Measurements from ENCODE around the gene EVI5L.

The EVI5L gene

DNA sequence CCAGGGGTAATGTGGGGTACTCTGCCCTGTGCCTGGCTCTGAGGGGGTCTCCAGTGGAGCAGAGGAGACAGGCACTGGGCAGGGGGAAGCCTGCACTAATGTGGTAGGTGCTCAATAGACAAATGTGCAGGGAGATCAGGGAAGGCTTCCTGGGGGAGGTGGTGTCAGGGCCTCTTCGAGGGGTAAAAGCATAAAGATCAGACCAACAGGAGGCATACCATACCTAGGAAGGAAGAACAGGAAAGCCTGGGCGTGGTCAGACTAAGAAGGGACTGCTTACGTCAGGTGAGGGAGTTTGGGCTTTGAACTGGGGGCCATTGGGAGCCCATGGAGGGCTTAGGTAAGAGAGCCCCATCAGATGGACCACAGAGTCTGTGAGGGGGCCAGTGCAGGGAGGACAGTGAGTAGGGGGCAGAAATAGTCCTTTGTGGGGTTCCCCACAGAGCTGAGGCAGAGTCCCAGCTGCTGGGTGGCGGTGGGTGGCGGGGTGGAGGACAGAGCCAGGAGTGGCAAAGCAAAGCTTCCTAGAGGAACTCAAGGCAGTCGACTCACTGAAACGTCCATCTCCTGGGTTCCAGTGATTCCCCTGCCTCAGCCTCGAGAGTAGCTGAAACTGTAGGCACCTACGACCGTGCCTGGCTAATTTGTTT lies 35.4 kb downstream of the EVI5L start:
- no peak overlapping the region for H3K4me3 ChIP-seq (ENCODE audit: low read depth, low read length)
- no peaks in the 10 kb centered on the region for H3K27me3 ChIP-seq (ENCODE audit: insufficient read depth, low read depth, severe bottlenecking)
- peaks cover 48% of the 10 kb centered on the region for H3K36me3 ChIP-seq
- no peaks in the 10 kb centered on the region for H3K9me3 ChIP-seq (ENCODE audit: severe bottlenecking)
- H3K27ac ChIP-seq, result no peak overlapping the region
- no peak for DNase-seq
- TF ChIP-seq CTCF (IDR thresholded peaks at IDR 0.05; ENCODE audit: low read depth, low read length), result no peak

DNA sequence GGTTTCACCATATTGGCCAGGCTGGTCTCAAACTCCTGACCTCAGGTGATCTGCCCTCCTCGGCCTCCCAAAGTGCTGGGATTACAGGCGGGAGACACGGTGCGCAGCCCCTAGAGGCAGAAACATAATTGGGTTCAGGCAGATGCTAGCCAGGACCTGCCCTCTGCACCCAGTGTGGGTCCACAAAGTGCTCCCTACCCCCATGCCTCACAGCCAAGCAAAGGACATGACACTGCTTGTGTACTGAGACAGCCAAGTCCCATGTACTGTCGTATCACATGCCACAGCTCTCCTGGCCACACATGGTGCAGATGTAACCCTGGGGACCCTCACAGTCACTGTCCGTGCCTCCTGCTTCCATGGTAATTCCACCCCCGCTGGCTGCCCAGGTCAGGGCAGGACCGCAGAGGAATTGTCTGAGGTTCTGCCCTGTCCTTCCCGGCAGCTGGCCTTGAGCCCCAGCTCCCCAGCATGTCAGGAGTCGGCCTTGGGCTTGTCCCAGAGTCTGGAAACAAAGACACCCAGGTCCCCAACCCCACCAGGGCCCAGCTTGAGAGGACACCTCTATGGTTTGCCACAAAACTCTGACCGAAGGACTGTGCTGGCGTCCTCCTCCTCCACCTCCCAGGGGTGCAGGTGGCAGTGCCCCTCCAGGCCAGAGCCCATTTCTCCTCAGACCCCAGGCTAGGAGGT lies 36.5 kb downstream of the EVI5L start:
- DNase-seq, result no peak
- peak; percentile 10; the same call in 1 of the 2 replicates for TF ChIP-seq CTCF (IDR thresholded peaks at IDR 0.05; ENCODE audit: low read depth, low read length)
- no peaks in the 10 kb centered on the region for H3K9me3 ChIP-seq (ENCODE audit: severe bottlenecking)
- H3K36me3 ChIP-seq, result peaks cover 54% of the 10 kb centered on the region
- H3K27me3 ChIP-seq (ENCODE audit: insufficient read depth, low read depth, severe bottlenecking), result no peaks in the 10 kb centered on the region
- peak overlapping the region; percentile 59 for H3K27ac ChIP-seq
- no peak overlapping the region for H3K4me3 ChIP-seq (ENCODE audit: low read depth, low read length)

- no peak for TF ChIP-seq CTCF (IDR thresholded peaks at IDR 0.05; ENCODE audit: low read depth, low read length)
- H3K9me3 ChIP-seq (ENCODE audit: severe bottlenecking), result no peaks in the 10 kb centered on the region
- H3K27me3 ChIP-seq (ENCODE audit: insufficient read depth, low read depth, severe bottlenecking), result no peaks in the 10 kb centered on the region
- peaks cover 55% of the 10 kb centered on the region for H3K36me3 ChIP-seq
- H3K27ac ChIP-seq, result peak overlapping the region; percentile 59
- H3K4me3 ChIP-seq (ENCODE audit: low read depth, low read length), result no peak overlapping the region
- no peak for DNase-seq
These were observed 37.2 kb downstream of the EVI5L start for GRCh38 chr19:7867092-7867844.

- Histone ChIP-seq H3K9me3 (ENCODE audit: severe bottlenecking) (no peaks in the 10 kb centered on the region), H3K27me3 (ENCODE audit: insufficient read depth, low read depth, severe bottlenecking) (no peaks in the 10 kb centered on the region), H3K4me3 (ENCODE audit: low read depth, low read length) (no peak overlapping the region), H3K27ac (peak overlapping the region; percentile 62), H3K36me3 (peaks cover 63% of the 10 kb centered on the region)
- peak; percentile 69 for DNase-seq
- TF ChIP-seq CTCF (IDR thresholded peaks at IDR 0.05; ENCODE audit: low read depth, low read length), result no peak
These were observed 38.3 kb downstream of the EVI5L start for GRCh38 chr19:7868326-7868670.

DNA sequence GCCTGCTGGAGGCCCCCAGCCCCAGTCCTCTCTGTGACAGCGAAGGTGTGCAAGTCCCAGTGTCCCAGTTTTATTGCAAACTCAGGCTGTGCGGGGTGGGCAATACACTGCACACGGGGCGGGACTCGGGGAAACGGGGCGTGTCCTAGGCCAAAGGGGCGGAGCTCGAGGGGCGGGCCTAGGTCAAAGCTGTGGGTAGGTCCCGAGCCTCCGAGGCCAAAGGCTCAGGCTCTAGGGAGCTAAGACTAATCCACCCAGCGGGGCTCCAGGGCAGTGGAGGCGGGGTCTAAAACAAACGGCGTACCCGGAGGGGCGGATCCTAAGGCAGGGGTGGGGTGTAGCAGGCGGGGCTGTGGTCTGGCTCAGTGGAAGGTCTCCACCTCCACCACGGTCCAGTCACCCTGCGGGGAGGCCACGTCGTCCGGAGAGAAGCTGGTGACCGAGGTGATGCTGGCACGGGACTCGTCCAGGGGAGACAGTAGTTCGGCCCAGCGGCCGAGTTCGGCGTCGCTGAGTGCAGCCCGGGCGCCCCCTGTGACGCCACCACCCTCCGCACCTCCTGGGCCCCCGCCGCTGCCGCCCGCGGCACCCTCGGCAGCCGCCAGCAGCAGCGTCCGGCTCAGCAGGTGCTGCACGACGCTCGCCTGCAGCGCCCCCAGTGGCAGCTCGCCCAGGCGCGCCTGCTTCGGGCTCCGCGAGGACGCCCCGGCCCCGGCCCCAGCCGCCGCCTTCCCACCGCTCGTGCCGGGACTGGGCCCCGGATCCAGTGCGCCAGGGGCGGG lies 38.8 kb downstream of the EVI5L start:
- Histone ChIP-seq H3K36me3 (peaks cover 58% of the 10 kb centered on the region), H3K27ac (peak overlapping the region; percentile 62), H3K27me3 (ENCODE audit: insufficient read depth, low read depth, severe bottlenecking) (no peaks in the 10 kb centered on the region), H3K4me3 (ENCODE audit: low read depth, low read length) (no peak overlapping the region), H3K9me3 (ENCODE audit: severe bottlenecking) (no peaks in the 10 kb centered on the region)
- peak; percentile 13; the same call in 1 of the 2 replicates for TF ChIP-seq CTCF (IDR thresholded peaks at IDR 0.05; ENCODE audit: low read depth, low read length)
- DNase-seq, result peak; percentile 75

Data from WERI-Rb-1 (cell line).